Lower leg skin (tissue), 3 donors: Measurements from ENCODE around the gene FLNB.

Experiments
- CTCF ChIP-seq, 3 donors: fragments of 450-650 bp; IDR thresholded peaks; one replicate each; pipeline ENCODE4 v1.5.1; 2016; ENCODE audit warnings: antibody characterized with exemption in 3 of 3, mild to moderate bottlenecking in 3 of 3, moderate library complexity in 2 of 3
- POLR2A ChIP-seq, 2 donors: fragments of 450-650 bp; IDR thresholded peaks; one replicate each; pipeline ENCODE4 v1.6.1; 2016 to 2017; ENCODE audit warnings: antibody characterized with exemption in 2 of 2, mild to moderate bottlenecking in 1 of 2, moderate library complexity in 1 of 2

- no peak for TF ChIP-seq CTCF (IDR thresholded peaks at IDR 0.05)
- TF ChIP-seq POLR2A (IDR thresholded peaks at IDR 0.05): no peak
Measured at GRCh38 chr3:57983734-57984518, 24.3 kb upstream of the FLNB start.
